Kasumi-1 (cell line): Measurements from ENCODE around the gene CCNG2.

Experiments
- DNase-seq, 2 experiments: peaks; one replicate each; lab custom pipeline; 2025; lab: John Stamatoyannopoulos, UW

The CCNG2 gene

GRCh38 chr4:77146186-77147078, 10.6 kb upstream of the CCNG2 start:
- peak; percentile 41 to 58 for DNase-seq

DNA sequence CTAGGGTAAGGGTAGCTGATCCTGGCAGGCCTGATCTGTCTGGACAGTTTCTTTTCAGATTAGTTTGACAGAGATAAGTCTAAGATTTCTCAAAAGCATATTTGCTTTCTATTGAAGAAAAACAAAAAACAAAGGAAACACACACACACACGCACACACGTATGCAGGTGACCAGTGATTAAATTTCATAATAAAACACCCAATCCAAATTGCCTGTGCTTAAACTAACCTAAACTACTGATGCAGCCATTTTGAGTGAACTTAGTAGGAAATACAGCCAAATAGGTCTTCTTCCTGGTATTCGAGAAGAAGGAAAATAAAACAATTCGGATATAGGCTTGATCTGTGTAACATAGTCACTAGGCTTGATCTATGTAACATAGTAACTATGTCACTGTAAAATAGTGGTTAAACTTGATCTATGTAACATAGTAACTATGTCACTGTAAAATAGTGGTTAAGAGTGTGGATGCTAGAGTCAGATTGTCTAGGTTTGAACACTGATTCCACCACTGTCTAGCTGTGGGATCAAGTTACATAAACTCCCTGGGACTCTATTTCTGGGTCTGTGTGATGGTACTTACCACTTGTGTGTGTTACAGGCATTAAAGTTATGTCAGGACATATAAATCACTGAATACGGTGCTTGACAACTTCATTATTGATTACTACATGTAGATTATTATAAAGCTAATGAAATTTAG, 9.8 kb upstream of the CCNG2 start:
- no peak for DNase-seq

DNA sequence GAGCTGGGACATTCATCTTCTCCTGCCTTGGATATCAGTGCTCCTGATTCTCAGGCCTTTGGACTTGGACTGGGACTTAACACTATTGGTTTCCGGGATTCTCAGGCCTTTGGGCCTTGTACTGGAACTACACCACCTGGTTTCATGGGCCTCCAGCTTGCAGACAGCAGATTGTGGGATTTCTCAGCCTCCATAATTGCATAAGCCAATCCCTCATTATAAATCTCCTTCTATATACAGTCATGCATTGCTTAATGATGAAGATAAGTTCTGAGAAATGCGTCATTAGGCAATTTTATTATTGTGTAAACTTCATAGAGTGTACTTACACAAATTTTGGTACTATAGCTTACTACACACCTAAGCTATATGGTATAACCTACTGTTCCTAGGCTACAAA, 8.9 kb upstream of the CCNG2 start:
- DNase-seq, result no peak

DNA sequence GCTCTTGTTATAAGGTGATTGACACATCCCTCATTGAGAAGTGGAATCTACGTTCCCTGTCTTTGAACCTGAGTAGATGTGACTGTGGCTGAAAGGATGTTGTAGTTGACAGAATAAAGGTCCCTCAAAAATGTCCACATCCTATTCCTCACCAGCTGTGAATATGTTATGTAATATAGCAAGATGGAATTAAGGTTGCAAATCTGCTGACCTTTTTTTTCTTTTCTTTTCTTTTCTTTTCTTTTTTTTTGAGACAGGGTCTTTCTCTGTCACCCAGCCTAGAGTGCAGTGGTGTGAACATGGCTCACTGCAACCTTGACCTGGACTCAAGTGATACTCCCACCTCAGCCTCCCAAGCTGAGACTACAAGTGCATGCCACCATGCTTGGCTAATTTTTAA, 7.2 kb upstream of the CCNG2 start:
- DNase-seq, result no peak

DNA sequence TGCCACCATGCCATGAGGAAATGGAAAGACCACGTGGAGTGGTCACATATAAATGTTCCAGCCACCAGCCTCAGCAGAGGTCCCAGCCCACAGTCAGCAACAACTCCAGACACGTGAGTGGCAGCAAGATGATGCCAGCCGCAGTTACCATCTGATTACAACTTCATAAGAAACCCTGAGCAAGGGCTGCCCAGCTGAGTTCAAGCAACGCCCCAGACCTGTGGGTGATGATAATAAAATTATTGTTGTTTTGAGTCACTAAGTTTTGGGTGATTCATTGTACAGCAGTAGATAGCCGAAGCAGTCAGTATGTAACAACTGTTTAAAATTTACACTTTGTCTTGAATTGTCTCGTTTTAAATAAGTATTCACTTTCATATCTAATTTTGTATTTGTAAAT, 5.8 kb upstream of the CCNG2 start:
- no peak for DNase-seq

DNA sequence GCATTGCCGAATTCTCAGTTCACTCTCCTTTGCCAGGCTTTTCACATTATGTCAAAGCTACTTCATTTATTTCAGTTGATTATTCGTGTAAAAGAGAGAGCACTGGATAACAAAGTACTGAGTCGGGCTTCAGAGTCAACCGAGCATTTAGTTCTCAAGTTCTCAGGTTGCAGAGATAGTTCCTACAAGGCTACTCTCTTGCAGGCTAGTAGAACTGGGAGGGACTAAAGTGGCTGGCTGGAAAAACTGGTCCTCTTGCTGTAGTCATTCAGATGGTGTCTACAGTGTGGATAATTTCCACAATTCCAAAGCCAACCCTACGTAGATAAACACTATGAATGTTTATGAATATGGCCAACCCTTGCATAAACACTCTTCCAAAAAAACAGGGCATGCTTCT, 4.6 kb upstream of the CCNG2 start:
- no peak for DNase-seq

GRCh38 chr4:77153006-77153405, 4.0 kb upstream of the CCNG2 start:
- DNase-seq, result no peak

DNA sequence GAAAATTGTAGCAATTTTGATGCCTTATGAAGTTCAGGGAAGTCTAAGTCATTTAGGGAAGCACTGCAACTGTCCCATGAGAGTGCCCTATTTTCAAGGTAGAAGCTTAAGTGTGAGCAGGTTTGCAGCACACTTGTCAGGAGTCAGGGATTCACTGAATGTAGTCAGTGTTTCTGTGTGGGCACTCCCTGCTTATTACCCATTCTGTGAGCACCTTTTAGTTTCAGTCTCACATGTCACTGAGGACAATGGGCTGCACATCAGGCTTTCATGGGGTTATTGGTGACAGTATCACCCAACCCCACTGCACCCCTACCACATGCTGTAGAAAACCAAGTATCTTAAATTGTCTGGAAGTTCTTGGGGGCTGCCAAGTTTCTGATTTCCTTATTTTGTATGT, 2.9 kb upstream of the CCNG2 start:
- no peak for DNase-seq

DNA sequence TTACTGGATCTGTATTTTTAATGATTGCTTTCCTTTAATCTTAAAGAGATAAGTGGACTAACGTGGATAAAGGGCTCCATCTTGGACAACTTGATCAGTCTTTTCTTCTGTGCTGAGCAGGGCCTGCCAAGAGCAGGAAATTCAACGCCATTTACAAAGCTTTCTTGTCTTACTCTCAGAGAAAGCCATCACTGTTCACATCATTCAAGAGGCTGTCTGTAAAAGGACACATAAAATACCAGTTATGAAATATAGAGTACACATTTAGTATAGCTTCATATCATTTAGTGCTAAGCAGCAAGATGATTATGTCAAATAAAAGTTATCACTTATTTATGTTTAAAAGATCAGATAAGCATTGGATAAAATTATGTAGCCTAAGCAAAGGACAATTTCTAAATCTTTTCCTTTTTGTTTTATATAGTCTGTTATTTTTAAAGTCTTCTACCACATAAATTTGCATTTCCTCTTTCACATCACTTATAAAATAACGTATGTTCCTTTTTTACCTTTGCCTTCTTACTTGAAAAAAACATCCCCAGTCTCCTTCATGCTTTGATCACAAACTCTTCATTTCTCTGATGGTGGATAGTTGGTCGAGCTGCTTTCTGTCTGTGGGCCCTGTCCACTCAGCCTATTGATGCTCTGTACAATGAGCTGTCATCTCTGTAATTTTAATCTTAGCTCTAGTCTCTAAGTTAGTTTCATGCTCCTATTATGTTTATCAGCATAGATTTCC, 2.1 kb upstream of the CCNG2 start:
- DNase-seq, result no peak

GRCh38 chr4:77155631-77156452, 1.2 kb upstream of the CCNG2 start:
- no peak for DNase-seq

DNA sequence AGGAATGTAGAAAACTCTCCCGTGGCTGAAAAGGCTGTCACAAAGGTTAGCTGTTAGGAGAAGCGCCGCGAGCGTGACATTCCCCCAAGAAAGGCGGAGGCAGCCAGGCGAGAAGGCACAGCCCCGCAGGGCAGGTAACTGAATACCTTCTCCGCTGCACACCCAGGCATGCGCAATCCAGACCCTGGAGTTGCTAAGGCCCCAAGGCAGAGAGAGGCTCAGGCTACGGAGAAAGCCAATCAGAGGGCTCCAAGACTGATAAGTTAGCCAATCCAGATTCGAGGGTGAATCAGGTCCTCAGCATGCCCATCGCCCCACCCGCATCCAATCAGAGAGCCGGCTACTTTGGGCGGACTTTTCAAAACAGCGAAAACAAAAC, 485 bp upstream of the CCNG2 start:
- DNase-seq, result peak; percentile 99

DNA sequence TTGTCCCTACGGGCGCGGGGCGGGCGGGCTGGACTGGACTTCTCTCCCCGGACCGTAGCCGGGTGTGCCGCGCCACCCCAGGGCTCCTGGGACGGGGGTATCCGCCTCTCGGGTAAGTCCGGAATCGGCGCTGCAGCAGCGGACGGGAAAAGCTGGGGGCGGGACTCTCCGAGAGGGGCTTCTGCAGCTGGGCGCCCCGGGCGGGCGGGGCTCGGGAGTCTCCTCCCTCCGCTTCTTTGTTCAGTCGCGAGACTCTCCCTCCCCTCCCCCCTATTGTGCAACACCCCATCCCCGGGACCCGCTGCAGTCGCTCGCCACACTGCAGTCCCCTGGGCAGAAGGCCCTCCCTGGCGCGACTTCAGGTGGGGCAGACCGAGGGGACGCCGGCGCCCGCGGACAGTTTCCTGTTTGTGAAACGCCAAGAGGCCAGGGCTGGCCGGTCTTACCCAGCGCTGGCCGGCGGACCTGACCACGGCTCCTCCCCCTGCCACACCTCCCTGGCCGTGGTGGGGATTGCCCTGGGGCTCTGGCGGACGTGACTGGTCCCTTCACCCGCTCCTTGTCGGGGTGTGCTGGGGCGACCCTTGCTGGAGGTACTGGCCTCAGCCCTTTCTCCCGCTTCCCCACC, 966 bp downstream of the CCNG2 start:
- peak; percentile 88 to 91 for DNase-seq

DNA sequence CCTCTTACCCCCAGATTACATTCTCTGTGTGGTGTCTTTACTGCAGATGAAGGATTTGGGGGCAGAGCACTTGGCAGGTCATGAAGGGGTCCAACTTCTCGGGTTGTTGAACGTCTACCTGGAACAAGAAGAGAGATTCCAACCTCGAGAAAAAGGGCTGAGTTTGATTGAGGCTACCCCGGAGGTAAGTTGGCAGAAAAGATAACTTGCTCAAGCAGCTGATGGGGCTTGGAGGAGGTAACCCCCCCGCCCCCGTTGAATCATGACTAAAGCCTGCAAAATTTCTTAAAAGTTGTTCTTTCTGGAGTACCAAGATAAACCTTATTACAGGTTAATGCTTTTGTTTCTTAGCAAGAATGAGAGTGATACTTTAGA, 1.5 kb downstream of the CCNG2 start:
- DNase-seq, result no peak

DNA sequence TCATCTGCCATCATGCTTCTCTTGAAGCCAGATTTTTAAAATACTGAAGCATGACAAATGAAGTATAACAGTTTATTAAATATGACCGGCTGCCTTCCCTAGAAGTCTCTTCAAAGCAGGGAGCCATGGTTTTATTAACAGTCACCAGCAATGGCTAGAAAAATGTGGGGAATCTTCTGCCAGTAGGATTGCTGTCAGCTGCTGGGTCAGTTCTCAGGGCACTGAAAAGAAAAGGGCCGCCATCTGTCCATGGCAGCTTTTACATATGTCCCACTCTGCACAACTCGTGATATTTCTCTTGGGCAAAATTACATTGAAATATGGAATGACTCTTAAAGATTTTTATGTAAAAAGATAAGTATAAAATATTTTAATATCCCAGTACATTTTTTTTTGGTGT, 2.8 kb downstream of the CCNG2 start:
- DNase-seq, result no peak

DNA sequence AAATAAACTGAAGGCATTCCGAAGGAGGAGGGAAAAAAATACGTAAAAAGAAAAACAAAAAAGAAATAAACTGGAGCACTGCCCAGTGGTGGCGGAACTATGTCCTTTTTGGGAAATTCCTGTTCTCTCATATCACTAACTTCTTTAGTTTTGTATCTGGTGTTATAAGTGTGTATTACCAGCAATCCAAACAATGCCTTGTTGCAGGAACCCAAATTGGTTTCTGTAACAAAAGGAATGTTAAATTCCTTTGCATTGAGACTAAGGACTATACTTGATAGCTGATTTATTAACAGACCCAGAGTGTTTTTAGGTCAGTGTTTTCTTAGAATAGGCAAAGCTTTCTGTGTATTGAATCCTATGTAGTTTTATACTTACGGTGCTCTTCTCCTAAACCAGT, 6.6 kb downstream of the CCNG2 start:
- no peak for DNase-seq

DNA sequence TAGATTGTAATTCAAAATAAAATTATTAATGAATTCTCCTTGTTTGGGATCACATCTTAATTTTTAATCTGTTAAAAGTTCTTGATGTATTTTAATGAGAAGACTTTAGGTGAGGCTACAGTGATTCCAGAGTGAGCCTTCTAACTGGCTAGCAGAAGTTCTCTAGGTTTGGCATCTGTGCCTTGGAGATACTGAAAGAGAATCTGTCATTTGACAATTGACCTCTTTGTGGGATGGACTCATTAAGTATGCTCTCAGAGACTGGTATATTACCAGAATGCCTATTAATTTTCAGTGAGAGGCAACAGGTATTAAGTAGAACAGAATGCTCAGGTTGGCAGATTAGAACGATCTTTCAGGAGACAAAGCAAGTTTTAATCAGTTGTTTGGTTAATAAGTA, 10.2 kb downstream of the CCNG2 start:
- no peak for DNase-seq

GRCh38 chr4:77167866-77168265, 10.9 kb downstream of the CCNG2 start:
- no peak for DNase-seq

- DNase-seq, result no peak
Measured at GRCh38 chr4:77169481-77169880, 12.5 kb downstream of the CCNG2 start.

DNA sequence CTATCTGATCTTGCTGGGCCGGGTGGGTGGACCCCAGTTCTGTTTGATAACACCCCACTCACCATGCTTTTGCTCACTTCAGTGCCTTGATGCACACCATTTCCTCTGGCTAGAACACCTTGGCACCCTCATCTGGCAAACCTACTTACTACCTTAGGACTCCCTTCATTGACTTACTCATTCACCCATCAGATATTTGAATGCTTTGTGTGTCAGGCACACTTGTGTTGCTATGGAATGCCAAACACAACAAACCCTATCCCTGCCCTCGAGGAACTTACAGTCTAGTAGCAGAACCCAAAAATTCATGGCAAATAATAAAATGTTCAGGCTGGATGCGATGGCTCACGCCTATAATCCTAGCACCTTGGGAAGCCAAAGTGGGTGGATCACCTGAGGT, 13.9 kb downstream of the CCNG2 start:
- DNase-seq, result no peak

GRCh38 chr4:77172336-77172735, 15.3 kb downstream of the CCNG2 start:
- DNase-seq, result no peak

DNA sequence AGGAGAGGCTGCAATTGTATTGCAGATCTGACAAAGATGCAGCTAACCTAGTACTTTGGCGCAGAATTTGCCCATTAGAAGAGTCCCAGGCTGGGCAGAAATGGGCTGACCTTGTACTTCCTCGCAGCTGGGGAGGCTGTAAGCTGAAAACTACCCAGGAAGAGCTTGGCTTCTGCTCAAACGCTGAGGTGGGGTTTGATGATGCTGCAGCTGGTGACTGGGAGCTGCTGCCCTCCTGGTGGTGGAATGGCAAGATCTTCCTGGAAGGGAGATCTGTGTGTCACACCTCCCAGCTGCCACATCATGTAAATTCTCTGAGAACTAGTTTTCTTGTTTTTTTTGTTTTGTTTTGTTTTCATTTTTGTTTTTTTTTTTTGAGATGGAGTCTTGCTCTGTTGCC, 17.4 kb downstream of the CCNG2 start:
- DNase-seq, result no peak

GRCh38 chr4:77175201-77175611, 18.2 kb downstream of the CCNG2 start:
- DNase-seq, result no peak
